SK-N-MC (cell line): Measurements from ENCODE around the gene LCT.

Source experiments
- DNase-seq: peaks from one replicate; pipeline ENCODE4 v3.0.0-alpha.2; 2011; ENCODE audit warnings: low read depth, low spot score
- H3K27ac ChIP-seq: fragments of 200-600 bp; sonication (generic); 2 replicates; pipeline ENCODE4 v1.5.1; 2016; ENCODE audit warnings: mixed run types
- H3K36me3 ChIP-seq: fragments of 200-600 bp; sonication (generic); 2 replicates; pipeline ENCODE4 v1.6.1; 2017; ENCODE audit warnings: antibody characterized with exemption, low read length, mixed read lengths; ENCODE audit not compliant: insufficient read depth
- H3K4me3 ChIP-seq: fragments of 200-600 bp; sonication (generic); 2 replicates; pipeline ENCODE4 v1.5.1; 2016
- H3K9ac ChIP-seq: fragments of 200-600 bp; sonication (generic); 2 replicates; pipeline ENCODE4 v1.8.0; 2017; ENCODE audit warnings: mixed run types, mixed read lengths; ENCODE audit not compliant: insufficient read length
- H3K9me3 ChIP-seq: fragments of 200-600 bp; sonication (generic); 2 replicates; pipeline ENCODE4 v1.6.1; 2017; ENCODE audit warnings: low read depth, mild to moderate bottlenecking, antibody characterized with exemption, low read length, moderate library complexity, mixed read lengths
- EZH2 ChIP-seq: fragments of 200-600 bp; sonication (generic); IDR thresholded peaks from one replicate; pipeline ENCODE4 v1.6.1; 2017; ENCODE audit warnings: antibody characterized with exemption
- FOXP2 ChIP-seq: optimal IDR thresholded peaks from 2 replicates; pipeline ENCODE3; 2011; ENCODE audit warnings: mild to moderate bottlenecking, moderate library complexity; ENCODE audit not compliant: insufficient read depth; ENCODE audit errors: extremely low read length, control extremely low read depth
- POLR2AphosphoS5 ChIP-seq: IDR thresholded peaks from 2 replicates; pipeline ENCODE4 v1.6.1; 2012; ENCODE audit warnings: mild to moderate bottlenecking, low read depth, low read length, borderline replicate concordance

Gene LCT

GRCh38 chr2:135843671-135844070 is 6.7 kb upstream of the LCT start:
- DNase-seq, result no peak
- H3K9me3 ChIP-seq, result no peaks in the 10 kb centered on the region
- no peak overlapping the region for H3K9ac ChIP-seq
- H3K36me3 ChIP-seq, result peaks cover 82% of the 10 kb centered on the region
- no peak for TF ChIP-seq EZH2
- TF ChIP-seq POLR2AphosphoS5, result no peak
- no peak for TF ChIP-seq FOXP2
- no peak overlapping the region for H3K27ac ChIP-seq
- H3K4me3 ChIP-seq, result no peak overlapping the region

GRCh38 chr2:135840601-135841000 is 3.6 kb upstream of the LCT start:
- DNase-seq, result no peak
- H3K4me3 ChIP-seq, result no peak overlapping the region
- H3K36me3 ChIP-seq, result peaks cover 56% of the 10 kb centered on the region
- no peak overlapping the region for H3K9ac ChIP-seq
- H3K9me3 ChIP-seq, result no peaks in the 10 kb centered on the region
- TF ChIP-seq POLR2AphosphoS5, result no peak
- TF ChIP-seq EZH2, result no peak
- TF ChIP-seq FOXP2, result no peak
- H3K27ac ChIP-seq, result no peak overlapping the region

GRCh38 chr2:135839713-135840112 is 2.7 kb upstream of the LCT start:
- peak; percentile 2 for DNase-seq
- no peak overlapping the region for H3K9ac ChIP-seq
- H3K4me3 ChIP-seq, result no peak overlapping the region

GRCh38 chr2:135838502-135838901 is 1.5 kb upstream of the LCT start:
- Histone ChIP-seq H3K9ac (no peak overlapping the region), H3K27ac (no peak overlapping the region), H3K9me3 (no peaks in the 10 kb centered on the region), H3K4me3 (no peak overlapping the region), H3K36me3 (peaks cover 36% of the 10 kb centered on the region)
- TF ChIP-seq FOXP2 (no peak), EZH2 (no peak), POLR2AphosphoS5 (no peak)
- no peak for DNase-seq

More at GRCh38 chr2:135839713-135840112, 2.7 kb upstream of the LCT start:
- no peaks in the 10 kb centered on the region for H3K9me3 ChIP-seq
- peaks cover 48% of the 10 kb centered on the region for H3K36me3 ChIP-seq
- TF ChIP-seq FOXP2 (no peak), EZH2 (no peak), POLR2AphosphoS5 (no peak)
- H3K27ac ChIP-seq, result no peak overlapping the region; the same call in 1 of the 2 replicates

- no peak for DNase-seq
- no peak overlapping the region for H3K27ac ChIP-seq
Measured at GRCh38 chr2:135832891-135833290, 4.1 kb downstream of the LCT start.

GRCh38 chr2:135831180-135831812 is 5.7 kb downstream of the LCT start:
- H3K9me3 ChIP-seq, result no peaks in the 10 kb centered on the region
- no peak for TF ChIP-seq POLR2AphosphoS5
- no peak for TF ChIP-seq FOXP2
- TF ChIP-seq EZH2, result no peak
- no peak overlapping the region for H3K4me3 ChIP-seq
- H3K9ac ChIP-seq, result no peak overlapping the region
- no peak for DNase-seq
- H3K27ac ChIP-seq, result no peak overlapping the region
- H3K36me3 ChIP-seq, result no peaks in the 10 kb centered on the region; the same call in 1 of the 2 replicates

More at GRCh38 chr2:135832891-135833290, 4.1 kb downstream of the LCT start:
- Histone ChIP-seq H3K36me3 (no peaks in the 10 kb centered on the region; the same call in 1 of the 2 replicates), H3K9me3 (no peaks in the 10 kb centered on the region), H3K4me3 (no peak overlapping the region), H3K9ac (no peak overlapping the region)
- TF ChIP-seq FOXP2 (no peak), POLR2AphosphoS5 (no peak), EZH2 (no peak)

- no peak for DNase-seq
- H3K9ac ChIP-seq, result no peak overlapping the region
- no peak for TF ChIP-seq FOXP2
- TF ChIP-seq POLR2AphosphoS5, result no peak
- no peak for TF ChIP-seq EZH2
- H3K27ac ChIP-seq, result no peak overlapping the region
- H3K4me3 ChIP-seq, result no peak overlapping the region
- no peaks in the 10 kb centered on the region for H3K9me3 ChIP-seq
- H3K36me3 ChIP-seq, result no peaks in the 10 kb centered on the region
Measured at GRCh38 chr2:135829378-135830135, 7.4 kb downstream of the LCT start.

GRCh38 chr2:135826544-135826943 is 10.4 kb downstream of the LCT start:
- H3K9me3 ChIP-seq, result no peaks in the 10 kb centered on the region
- DNase-seq, result no peak
- no peak overlapping the region for H3K9ac ChIP-seq
- no peaks in the 10 kb centered on the region; the same call in 1 of the 2 replicates for H3K36me3 ChIP-seq
- TF ChIP-seq POLR2AphosphoS5 (no peak), EZH2 (no peak), FOXP2 (no peak)
- H3K4me3 ChIP-seq, result no peak overlapping the region
- H3K27ac ChIP-seq, result no peak overlapping the region
